ENCODE data around the gene GABPB2. TPM values are rescaled to one million over a fixed set of nuclear protein-coding genes. Genes with fewer than 3 reads are reported as not detected.
A peak's percentile ranks its signal among the peaks of the same experiment; 100 is the strongest.

Gene GABPB2
- 4.8 TPM for polyA plus RNA-seq (2013)

DNA sequence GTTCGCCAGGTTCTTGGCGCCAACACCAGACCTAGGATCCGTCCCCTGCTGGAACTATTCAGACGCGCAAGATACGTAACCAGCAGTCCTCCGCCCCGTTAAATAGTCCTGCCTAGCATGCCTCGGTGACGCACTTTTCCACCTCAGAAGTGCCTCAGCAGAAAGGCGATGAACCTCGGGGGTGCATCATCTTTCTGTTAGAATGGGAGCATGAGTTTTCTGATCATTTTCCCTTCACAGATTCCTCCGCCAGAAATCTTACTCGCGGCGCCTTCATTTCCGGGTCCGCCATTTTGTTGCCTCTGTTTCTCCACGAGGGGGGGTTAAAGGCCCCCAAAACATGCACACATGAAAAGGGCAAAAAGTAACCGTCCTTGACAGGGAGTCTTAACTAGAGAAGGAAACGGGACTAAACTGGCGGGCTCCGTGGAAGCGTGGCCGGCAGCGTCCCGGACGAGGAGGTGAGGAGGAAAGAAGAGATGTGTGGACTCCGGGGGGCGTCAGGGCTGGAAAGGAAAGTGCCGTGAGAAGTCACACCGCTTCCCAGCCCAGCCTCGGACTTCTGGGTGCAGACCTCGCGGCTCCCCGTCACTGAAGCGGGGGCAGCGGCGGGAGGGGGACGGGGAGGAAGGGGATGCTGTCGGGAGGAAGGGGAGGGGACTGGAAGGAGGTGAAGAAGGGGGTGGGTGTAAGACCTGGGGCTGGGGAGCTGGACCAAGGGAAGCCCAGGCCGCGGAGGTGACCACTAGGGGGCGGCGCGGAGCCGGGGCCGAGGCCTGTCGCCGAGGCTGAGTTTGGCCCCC lies at the start of gene GABPB2:
Gene GABPB2, plus strand, starts transcription at position 288 of the 803 bp plus-strand sequence. CDS start 17,429 bp downstream, outside the sequence.
- Histone ChIP-seq H3K36me3 (ENCODE audit: control insufficient read depth in 4 of 4, insufficient read depth in 4 of 4, low read length in 3 of 4) (peaks cover 0 to 7% (median 5%) of the 10 kb centered on the region in 4 experiments), H3K9me3 (ENCODE audit: control extremely low read depth in 1 of 5, control insufficient read depth in 4 of 5, insufficient read depth in 2 of 5, low read depth in 1 of 5, low read length in 4 of 5) (no peaks in the 10 kb centered on the region), H3K4me1 (ENCODE audit: control extremely low read depth in 1 of 4, control insufficient read depth in 4 of 4, insufficient read depth in 4 of 4, low read length in 3 of 4) (peaks cover 0 to 18% (median 16%) of the 10 kb centered on the region in 4 experiments), H3K4me3 (ENCODE audit: control insufficient read depth in 1 of 7, extremely low read depth in 1 of 7, insufficient read depth in 4 of 7, low read depth in 2 of 7, low read length in 6 of 7) (peak within 1 kb of the TSS; percentile 57 to 99 (median 94)), H3K27ac (ENCODE audit: insufficient read depth in 1 of 2, low read depth in 1 of 2, low read length in 2 of 2, poor library complexity in 1 of 2, severe bottlenecking in 2 of 2) (peak within 1 kb of the TSS; percentile 90 to 96), H3K27me3 (replicated peaks in 2 of 5; ENCODE audit: control insufficient read depth in 4 of 5, insufficient read depth in 5 of 5, low read length in 4 of 5) (no peaks in the 10 kb centered on the region)
- POLR2A ChIA-PET: interaction anchor here (0.7 to 2.1 kb wide), 2 partner anchors 10 to 13 kb away, joined by 4 to 19 read pairs; partner anchors contain the start of genes CDC42SE1 and MLLT11
- WGBS (ENCODE audit: insufficient coverage): 0% methylated on average over 31 of the region's 50 CpGs
- CTCF ChIA-PET: interaction anchor here (0.6 to 3.0 kb wide), 10 partner anchors 9 to 86 kb away, joined by 3 to 17 read pairs (median 3); partner anchors contain the start of genes CDC42SE1, MLLT11 and TNFAIP8L2
- peak; percentile 94 to 96 (median 95) for DNase-seq

GRCh38 chr1:151024540-151025146 lies 45.9 kb upstream of the GABPB2 start:
- H3K27ac ChIP-seq (ENCODE audit: insufficient read depth in 1 of 2, low read depth in 1 of 2, low read length in 2 of 2, poor library complexity in 1 of 2, severe bottlenecking in 2 of 2): no peak overlapping the region
- peak overlapping the region in 2 of 7 experiments; percentile 25 to 29 for H3K4me3 ChIP-seq (ENCODE audit: control insufficient read depth in 1 of 7, extremely low read depth in 1 of 7, insufficient read depth in 4 of 7, low read depth in 2 of 7, low read length in 6 of 7)
- ChIA-PET POLR2A (interaction anchor here (0.6 kb wide), 1 partner anchor 75 kb away, joined by 3 read pairs; no protein-coding TSS in a partner anchor), CTCF (interaction anchor here (0.8 to 6.8 kb wide), 27 partner anchors 9 to 221 kb away, joined by 3 to 54 read pairs (median 4); partner anchors contain the start of genes BNIPL, C1orf56, CDC42SE1 and GABPB2)
- 17% methylated on average over 1 of the region's 6 CpGs for WGBS (ENCODE audit: insufficient coverage)
- peak; percentile 87 to 92 (median 88) for DNase-seq
- peaks cover 0 to 4% (median 1%) of the 10 kb centered on the region in 4 experiments for H3K4me1 ChIP-seq (ENCODE audit: control extremely low read depth in 1 of 4, control insufficient read depth in 4 of 4, insufficient read depth in 4 of 4, low read length in 3 of 4)
- H3K9me3 ChIP-seq (ENCODE audit: control extremely low read depth in 1 of 5, control insufficient read depth in 4 of 5, insufficient read depth in 2 of 5, low read depth in 1 of 5, low read length in 4 of 5): no peaks in the 10 kb centered on the region
- no peaks in the 10 kb centered on the region for H3K27me3 ChIP-seq (replicated peaks in 2 of 5; ENCODE audit: control insufficient read depth in 4 of 5, insufficient read depth in 5 of 5, low read length in 4 of 5)
- peaks cover 11 to 33% (median 31%) of the 10 kb centered on the region in 4 experiments for H3K36me3 ChIP-seq (ENCODE audit: control insufficient read depth in 4 of 4, insufficient read depth in 4 of 4, low read length in 3 of 4)

GRCh38 chr1:151026460-151026859 lies 44.1 kb upstream of the GABPB2 start:
- H3K27ac ChIP-seq (ENCODE audit: insufficient read depth in 1 of 2, low read depth in 1 of 2, low read length in 2 of 2, poor library complexity in 1 of 2, severe bottlenecking in 2 of 2): no peak overlapping the region
- no peak for DNase-seq
- peaks cover 16 to 49% (median 44%) of the 10 kb centered on the region in 4 experiments for H3K36me3 ChIP-seq (ENCODE audit: control insufficient read depth in 4 of 4, insufficient read depth in 4 of 4, low read length in 3 of 4)
- CTCF ChIA-PET: interaction anchor here (0.6 to 6.8 kb wide), 12 partner anchors 10 to 288 kb away, joined by 3 to 54 read pairs (median 7); partner anchors contain the start of genes BNIPL, C1orf56, CDC42SE1 and GABPB2
- H3K4me3 ChIP-seq (ENCODE audit: control insufficient read depth in 1 of 7, extremely low read depth in 1 of 7, insufficient read depth in 4 of 7, low read depth in 2 of 7, low read length in 6 of 7): no peak overlapping the region
- POLR2A ChIA-PET: no interaction called here
- peaks cover 0 to 4% (median 1%) of the 10 kb centered on the region in 4 experiments for H3K4me1 ChIP-seq (ENCODE audit: control extremely low read depth in 1 of 4, control insufficient read depth in 4 of 4, insufficient read depth in 4 of 4, low read length in 3 of 4)
- H3K27me3 ChIP-seq (replicated peaks in 2 of 5; ENCODE audit: control insufficient read depth in 4 of 5, insufficient read depth in 5 of 5, low read length in 4 of 5): no peaks in the 10 kb centered on the region
- H3K9me3 ChIP-seq (ENCODE audit: control extremely low read depth in 1 of 5, control insufficient read depth in 4 of 5, insufficient read depth in 2 of 5, low read depth in 1 of 5, low read length in 4 of 5): no peaks in the 10 kb centered on the region

DNA sequence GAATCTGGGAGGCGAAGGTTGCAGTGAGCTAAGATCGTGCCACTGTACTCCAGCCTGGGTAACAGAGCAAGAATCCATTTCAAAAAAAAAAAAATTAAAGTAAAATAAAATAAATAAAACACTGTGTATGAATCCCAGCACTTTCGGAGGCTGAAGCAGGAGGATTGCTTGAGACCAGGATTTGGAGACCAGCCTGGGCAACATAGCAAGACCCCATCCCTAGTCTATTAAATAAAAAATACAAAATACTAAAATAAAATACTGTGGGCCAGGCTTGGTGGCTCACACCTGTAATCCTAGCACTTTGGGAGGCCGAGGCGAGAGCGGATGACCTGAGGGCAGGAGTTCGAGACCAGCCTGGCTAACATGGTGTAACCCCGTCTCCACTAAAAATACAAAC lies 38.4 kb upstream of the GABPB2 start:
- H3K27me3 ChIP-seq (replicated peaks in 2 of 5; ENCODE audit: control insufficient read depth in 4 of 5, insufficient read depth in 5 of 5, low read length in 4 of 5): no peaks in the 10 kb centered on the region
- POLR2A ChIA-PET: no interaction called here
- CTCF ChIA-PET: interaction anchor here (1.3 to 2.4 kb wide), 2 partner anchors 11 to 14 kb away, joined by 3 to 7 read pairs; no protein-coding TSS in a partner anchor
- DNase-seq: no peak
- no peaks in the 10 kb centered on the region for H3K4me1 ChIP-seq (ENCODE audit: control extremely low read depth in 1 of 4, control insufficient read depth in 4 of 4, insufficient read depth in 4 of 4, low read length in 3 of 4)
- H3K4me3 ChIP-seq (ENCODE audit: control insufficient read depth in 1 of 7, extremely low read depth in 1 of 7, insufficient read depth in 4 of 7, low read depth in 2 of 7, low read length in 6 of 7): no peak overlapping the region
- no peak overlapping the region for H3K27ac ChIP-seq (ENCODE audit: insufficient read depth in 1 of 2, low read depth in 1 of 2, low read length in 2 of 2, poor library complexity in 1 of 2, severe bottlenecking in 2 of 2)
- H3K36me3 ChIP-seq (ENCODE audit: control insufficient read depth in 4 of 4, insufficient read depth in 4 of 4, low read length in 3 of 4): peaks cover 19 to 61% (median 49%) of the 10 kb centered on the region in 4 experiments
- no peaks in the 10 kb centered on the region for H3K9me3 ChIP-seq (ENCODE audit: control extremely low read depth in 1 of 5, control insufficient read depth in 4 of 5, insufficient read depth in 2 of 5, low read depth in 1 of 5, low read length in 4 of 5)
- WGBS (ENCODE audit: insufficient coverage): 98% methylated on average over 5 of the region's 8 CpGs

DNA sequence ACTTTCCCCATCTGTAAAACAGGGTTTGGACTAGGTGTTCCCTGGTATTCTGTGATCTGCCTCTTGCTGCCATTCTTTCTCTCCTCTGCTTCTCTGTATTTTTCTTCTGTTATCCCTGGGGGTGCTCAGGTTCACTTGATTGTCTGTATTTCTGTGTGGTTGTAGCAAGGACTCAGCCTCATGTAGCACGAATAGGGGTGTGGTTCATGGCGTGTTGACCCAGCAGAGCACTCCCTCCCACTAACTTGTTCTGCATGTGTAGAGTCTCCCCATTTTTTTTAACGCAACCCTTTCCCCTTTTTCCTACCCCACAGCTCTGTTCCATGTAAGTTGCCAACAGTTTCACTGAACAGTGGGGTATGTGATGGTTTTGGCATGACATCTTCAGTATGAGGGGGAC lies 35.4 kb upstream of the GABPB2 start:
- H3K27ac ChIP-seq (ENCODE audit: insufficient read depth in 1 of 2, low read depth in 1 of 2, low read length in 2 of 2, poor library complexity in 1 of 2, severe bottlenecking in 2 of 2): no peak overlapping the region
- no peak overlapping the region for H3K4me3 ChIP-seq (ENCODE audit: control insufficient read depth in 1 of 7, extremely low read depth in 1 of 7, insufficient read depth in 4 of 7, low read depth in 2 of 7, low read length in 6 of 7)
- DNase-seq: no peak
- ChIA-PET CTCF (interaction anchor here (1.4 kb wide), 2 partner anchors 8 to 11 kb away, joined by 3 to 4 read pairs; no protein-coding TSS in a partner anchor), POLR2A (no interaction called here)
- no peaks in the 10 kb centered on the region for H3K9me3 ChIP-seq (ENCODE audit: control extremely low read depth in 1 of 5, control insufficient read depth in 4 of 5, insufficient read depth in 2 of 5, low read depth in 1 of 5, low read length in 4 of 5)
- H3K27me3 ChIP-seq (replicated peaks in 2 of 5; ENCODE audit: control insufficient read depth in 4 of 5, insufficient read depth in 5 of 5, low read length in 4 of 5): no peaks in the 10 kb centered on the region
- no peaks in the 10 kb centered on the region for H3K4me1 ChIP-seq (ENCODE audit: control extremely low read depth in 1 of 4, control insufficient read depth in 4 of 4, insufficient read depth in 4 of 4, low read length in 3 of 4)
- WGBS (ENCODE audit: insufficient coverage): no CpG with 5 or more reads among the region's 3 CpGs
- peaks cover 16 to 38% (median 33%) of the 10 kb centered on the region in 4 experiments for H3K36me3 ChIP-seq (ENCODE audit: control insufficient read depth in 4 of 4, insufficient read depth in 4 of 4, low read length in 3 of 4)

DNA sequence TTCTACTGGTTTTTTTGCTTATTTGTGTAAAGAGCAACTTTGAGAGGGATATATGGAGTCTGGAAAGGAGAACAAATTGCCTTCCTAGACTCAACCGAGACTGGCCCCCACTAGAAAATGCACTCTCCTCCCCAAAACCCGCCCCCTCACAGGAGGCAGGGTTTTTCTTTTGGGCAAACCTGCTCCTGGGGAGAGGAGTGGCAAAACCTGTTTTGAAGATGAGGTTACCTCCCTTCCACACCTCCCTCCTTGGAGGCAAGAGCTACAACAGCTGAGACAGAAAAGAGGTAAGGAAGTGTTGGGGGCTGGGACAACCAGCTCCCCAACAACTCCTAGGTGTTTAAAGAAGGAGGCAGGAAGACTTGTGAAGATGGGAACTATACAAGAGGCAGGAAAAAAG lies 34.2 kb upstream of the GABPB2 start, which contains the start of gene BNIPL:
Gene BNIPL, plus strand, starts transcription at position 231 of the 400 bp plus-strand sequence. Its CDS starts 140 bp downstream, at position 371.
- ChIA-PET CTCF (interaction anchor here (0.7 to 3.5 kb wide), 6 partner anchors 8 to 63 kb away, joined by 3 to 15 read pairs (median 4); partner anchors contain the start of gene C1orf56), POLR2A (interaction anchor here (0.6 kb wide), 1 partner anchor 22 kb away, joined by 3 read pairs; no protein-coding TSS in a partner anchor)
- H3K27ac ChIP-seq (ENCODE audit: insufficient read depth in 1 of 2, low read depth in 1 of 2, low read length in 2 of 2, poor library complexity in 1 of 2, severe bottlenecking in 2 of 2): no peak within 1 kb of the TSS
- H3K27me3 ChIP-seq (replicated peaks in 2 of 5; ENCODE audit: control insufficient read depth in 4 of 5, insufficient read depth in 5 of 5, low read length in 4 of 5): no peaks in the 10 kb centered on the region
- DNase-seq: no peak
- H3K9me3 ChIP-seq (ENCODE audit: control extremely low read depth in 1 of 5, control insufficient read depth in 4 of 5, insufficient read depth in 2 of 5, low read depth in 1 of 5, low read length in 4 of 5): no peaks in the 10 kb centered on the region
- no peak within 1 kb of the TSS for H3K4me3 ChIP-seq (ENCODE audit: control insufficient read depth in 1 of 7, extremely low read depth in 1 of 7, insufficient read depth in 4 of 7, low read depth in 2 of 7, low read length in 6 of 7)
- no CpG with 5 or more reads among the region's 2 CpGs for WGBS (ENCODE audit: insufficient coverage)
- no peaks in the 10 kb centered on the region for H3K4me1 ChIP-seq (ENCODE audit: control extremely low read depth in 1 of 4, control insufficient read depth in 4 of 4, insufficient read depth in 4 of 4, low read length in 3 of 4)
- peaks cover 12 to 26% (median 23%) of the 10 kb centered on the region in 4 experiments for H3K36me3 ChIP-seq (ENCODE audit: control insufficient read depth in 4 of 4, insufficient read depth in 4 of 4, low read length in 3 of 4)

Data from common myeloid progenitor, CD34-positive (primary cell).